Thymus (tissue), 11 donors: ENCODE measurements around the gene H2AZ2. TPM values are rescaled to one million over a fixed set of nuclear protein-coding genes. Genes with fewer than 3 reads are reported as not detected.

Experiments used
- DNase-seq, 9 donors: peaks; one replicate each; pipeline ENCODE4 v3.0.0-alpha.2; 2013; ENCODE audit warnings: low spot score in 9 of 9, low read depth in 6 of 9, missing footprints in 1 of 9
- H3K27ac ChIP-seq, 2 donors: one replicate each; pipeline ENCODE4 v1.5.1; 2013; ENCODE audit warnings: control low read depth in 1 of 2, low read depth in 1 of 2, low read length in 1 of 2, mild to moderate bottlenecking in 1 of 2, moderate library complexity in 1 of 2
- H3K27me3 ChIP-seq, 2 donors: one replicate each; pipeline ENCODE4 v1.5.1; 2013; ENCODE audit warnings: low read length in 1 of 2; ENCODE audit not compliant: control insufficient read depth in 2 of 2, insufficient read depth in 1 of 2
- H3K36me3 ChIP-seq, 2 donors: one replicate each; pipeline ENCODE4 v1.5.1; 2013; ENCODE audit warnings: low read length in 1 of 2, mild to moderate bottlenecking in 1 of 2, moderate library complexity in 1 of 2; ENCODE audit not compliant: control insufficient read depth in 2 of 2, insufficient read depth in 2 of 2
- H3K4me1 ChIP-seq, 2 donors: one replicate each; pipeline ENCODE4 v1.5.1; 2013; ENCODE audit warnings: low read length in 2 of 2; ENCODE audit not compliant: control insufficient read depth in 2 of 2, insufficient read depth in 2 of 2
- H3K4me3 ChIP-seq, 2 donors: one replicate each; pipeline ENCODE4 v1.5.1; 2013; ENCODE audit warnings: low read length in 2 of 2, control low read depth in 1 of 2, mild to moderate bottlenecking in 1 of 2
- H3K9me3 ChIP-seq, 2 donors: one replicate each; pipeline ENCODE4 v1.5.1; 2013; ENCODE audit warnings: low read length in 1 of 2, mild to moderate bottlenecking in 1 of 2; ENCODE audit not compliant: control insufficient read depth in 2 of 2, insufficient read depth in 1 of 2
- WGBS: extraction: QIAGEN DNeasy Blood & Tissue Kit; methylation state at CpG from one replicate; pipeline ENCODE4 v1.1.7; 2013; 5-methylcytosine and 5-hydroxymethylcytosine counted together
- polyA plus RNA-seq: library from polyadenylated mRNA; stranded (reverse); fragments of 200-250 nt; gene quantifications from one replicate; pipeline ENCODE4 v1.2.3, GENCODE V29; 2013
- total RNA-seq: library from RNA; stranded (reverse); fragments of 120-200 nt; gene quantifications from one replicate; pipeline ENCODE4 v1.2.4, GENCODE V29; 2013
- donor health status: healthy.

The H2AZ2 gene
- total and polyA plus RNA-seq, 2 donors: 198 to 243 TPM

GRCh38 chr7:44889086-44889781 lies 41.3 kb upstream of the H2AZ2 start:
- H3K4me3 ChIP-seq: no peak overlapping the region
- no peak overlapping the region for H3K27ac ChIP-seq
- H3K4me1 ChIP-seq: peaks cover 18 to 53% of the 10 kb centered on the region in 2 donors
- 97% methylated on average over 5 of the region's 5 CpGs for WGBS
- H3K36me3 ChIP-seq: no peaks in the 10 kb centered on the region
- DNase-seq: no peak
- H3K9me3 ChIP-seq: no peaks in the 10 kb centered on the region
- no peaks in the 10 kb centered on the region for H3K27me3 ChIP-seq

GRCh38 chr7:44887293-44887692 lies 39.4 kb upstream of the H2AZ2 start:
- H3K9me3 ChIP-seq: no peaks in the 10 kb centered on the region
- H3K4me3 ChIP-seq: no peak overlapping the region
- H3K4me1 ChIP-seq: peaks cover 32 to 47% of the 10 kb centered on the region in 2 donors
- no peak overlapping the region for H3K27ac ChIP-seq
- WGBS: 90% methylated on average over 6 of the region's 6 CpGs
- DNase-seq: no peak
- H3K27me3 ChIP-seq: no peaks in the 10 kb centered on the region
- H3K36me3 ChIP-seq: peaks cover 0 to 12% of the 10 kb centered on the region in 2 donors

GRCh38 chr7:44885394-44886317 lies 37.8 kb upstream of the H2AZ2 start, which contains the start of gene PURB:
Gene PURB, minus strand, starts transcription at chr7:44885530. Its CDS starts 182 bp downstream, at chr7:44885348.
- H3K36me3 ChIP-seq: peaks cover under 1 to 14% of the 10 kb centered on the region in 2 donors
- H3K4me3 ChIP-seq: peak within 1 kb of the TSS; percentile 91 to 97
- H3K27me3 ChIP-seq: no peaks in the 10 kb centered on the region
- H3K27ac ChIP-seq: peak within 1 kb of the TSS; percentile 99 to 100
- peak; percentile 85 to 97 (median 94) for DNase-seq
- 2% methylated on average over 72 of the region's 72 CpGs for WGBS
- H3K4me1 ChIP-seq: peaks cover 23 to 37% of the 10 kb centered on the region in 2 donors
- no peaks in the 10 kb centered on the region for H3K9me3 ChIP-seq

DNA sequence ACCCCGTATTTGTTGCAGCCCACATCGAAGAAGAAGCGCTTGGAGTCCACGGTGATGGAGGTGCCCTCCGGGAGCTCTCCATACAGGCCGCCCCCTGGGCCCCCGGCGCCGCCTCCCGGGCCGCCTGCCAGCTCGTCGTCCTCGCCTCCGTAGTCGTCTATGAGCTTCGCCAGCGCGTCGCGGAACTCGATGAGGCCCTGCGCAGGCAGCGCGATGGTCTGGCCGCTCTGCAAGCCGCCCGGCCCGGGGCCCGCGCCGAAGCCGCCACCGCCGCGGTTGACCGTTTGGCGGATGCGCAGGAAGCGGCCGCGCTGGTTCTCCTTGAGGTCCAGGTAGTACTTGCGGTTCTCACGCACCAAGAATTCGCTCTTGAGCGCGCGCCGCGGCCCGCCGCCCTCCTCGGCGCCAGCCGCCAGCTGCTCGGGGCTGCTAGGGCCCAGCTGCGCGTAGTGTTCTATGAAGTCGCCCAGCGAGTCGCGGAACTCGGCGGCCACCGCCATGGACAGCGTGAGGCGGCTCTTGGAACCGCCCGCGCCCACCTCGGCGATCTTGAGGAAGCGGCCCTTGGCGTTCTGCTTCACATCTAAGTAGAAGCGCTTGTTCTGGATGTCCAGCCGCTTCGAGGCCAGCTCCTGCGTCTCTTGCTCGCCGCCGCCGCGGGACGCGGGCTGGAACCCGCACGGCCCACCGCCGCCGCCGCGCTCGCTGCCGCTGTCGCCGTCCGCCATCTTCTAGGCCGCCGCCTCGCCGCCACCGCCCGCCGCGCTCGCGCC lies 36.9 kb upstream of the H2AZ2 start:
- Histone ChIP-seq H3K36me3 (peaks cover 3 to 20% of the 10 kb centered on the region in 2 donors), H3K27ac (peak overlapping the region; percentile 87 to 99), H3K4me1 (peaks cover 25 to 34% of the 10 kb centered on the region in 2 donors), H3K27me3 (no peaks in the 10 kb centered on the region), H3K9me3 (no peaks in the 10 kb centered on the region), H3K4me3 (peak overlapping the region; percentile 69 to 97)
- under 1% methylated on average over 107 of the region's 107 CpGs for WGBS
- DNase-seq: peak in 4 of 9 donors; percentile 40 to 67 (median 42)

DNA sequence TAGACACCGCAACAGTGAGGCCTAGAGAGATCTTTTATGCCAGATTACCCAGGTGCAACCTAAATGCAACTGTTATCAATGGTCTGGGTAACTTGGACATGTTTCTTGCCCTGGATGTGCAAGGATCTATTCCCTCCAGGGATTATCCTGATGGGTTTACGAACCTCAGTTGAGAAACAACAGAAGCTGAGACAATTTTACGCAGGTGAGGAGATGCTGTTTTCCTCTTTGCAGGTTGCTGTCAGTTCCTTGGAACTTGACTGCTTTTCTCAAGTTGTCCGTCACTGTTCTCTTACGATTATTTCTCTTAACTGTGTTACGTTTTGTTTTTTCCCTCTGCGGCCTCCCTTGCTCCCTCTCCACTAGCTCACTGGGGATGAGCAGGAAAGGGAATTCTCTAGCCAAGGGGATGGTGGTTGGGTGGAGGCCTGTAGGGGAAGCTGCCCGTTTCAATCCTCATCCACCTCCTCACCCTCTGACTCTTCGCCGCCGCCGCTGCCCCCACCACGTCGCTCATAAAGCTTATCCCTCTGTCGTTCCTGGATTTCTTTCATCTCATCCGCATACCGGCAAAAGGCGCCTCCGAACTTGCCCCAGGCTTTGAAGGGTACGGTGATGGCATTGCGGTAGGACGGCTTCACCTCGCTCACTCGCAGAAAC lies 36.2 kb upstream of the H2AZ2 start:
- Histone ChIP-seq H3K27ac (peak overlapping the region; percentile 87 to 99), H3K4me3 (peak overlapping the region; percentile 69 to 97), H3K27me3 (no peaks in the 10 kb centered on the region), H3K4me1 (peaks cover 25 to 34% of the 10 kb centered on the region in 2 donors), H3K9me3 (no peaks in the 10 kb centered on the region), H3K36me3 (peaks cover 3 to 20% of the 10 kb centered on the region in 2 donors)
- WGBS: 26% methylated on average over 24 of the region's 24 CpGs
- DNase-seq: no peak

DNA sequence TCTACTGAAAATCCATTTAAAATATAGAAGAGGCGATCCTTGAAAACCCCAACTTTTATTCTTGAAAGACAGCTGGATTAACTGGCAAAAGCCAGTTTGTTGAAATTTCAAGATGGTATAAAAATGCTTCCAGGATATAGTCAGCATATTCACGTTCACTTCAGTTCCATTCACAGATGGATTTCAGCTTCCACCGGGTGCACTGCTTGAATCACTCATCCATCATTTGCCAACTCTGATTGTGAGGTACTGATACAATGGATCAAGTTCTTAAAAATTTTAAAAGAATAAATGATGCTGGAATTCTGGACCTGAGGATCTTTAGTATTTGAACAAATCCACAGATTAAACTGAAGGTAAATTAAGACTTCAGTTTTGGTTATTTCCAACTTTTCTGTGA lies 35.0 kb upstream of the H2AZ2 start:
- no peaks in the 10 kb centered on the region for H3K27me3 ChIP-seq
- H3K9me3 ChIP-seq: no peaks in the 10 kb centered on the region
- peaks cover 3 to 20% of the 10 kb centered on the region in 2 donors for H3K36me3 ChIP-seq
- no peak for DNase-seq
- peaks cover 25 to 34% of the 10 kb centered on the region in 2 donors for H3K4me1 ChIP-seq
- 87% methylated on average over 3 of the region's 3 CpGs for WGBS
- peak overlapping the region in 1 of 2 donors; percentile 5 for H3K4me3 ChIP-seq
- H3K27ac ChIP-seq: no peak overlapping the region

- Histone ChIP-seq H3K36me3 (peaks cover 3 to 23% of the 10 kb centered on the region in 2 donors), H3K27ac (peak overlapping the region; percentile 36 to 43), H3K9me3 (no peaks in the 10 kb centered on the region), H3K4me1 (peaks cover 25 to 34% of the 10 kb centered on the region in 2 donors), H3K4me3 (peak overlapping the region; percentile 11 to 14), H3K27me3 (no peaks in the 10 kb centered on the region)
- DNase-seq: no peak
Measured at GRCh38 chr7:44881610-44882009, 33.7 kb upstream of the H2AZ2 start.

DNA sequence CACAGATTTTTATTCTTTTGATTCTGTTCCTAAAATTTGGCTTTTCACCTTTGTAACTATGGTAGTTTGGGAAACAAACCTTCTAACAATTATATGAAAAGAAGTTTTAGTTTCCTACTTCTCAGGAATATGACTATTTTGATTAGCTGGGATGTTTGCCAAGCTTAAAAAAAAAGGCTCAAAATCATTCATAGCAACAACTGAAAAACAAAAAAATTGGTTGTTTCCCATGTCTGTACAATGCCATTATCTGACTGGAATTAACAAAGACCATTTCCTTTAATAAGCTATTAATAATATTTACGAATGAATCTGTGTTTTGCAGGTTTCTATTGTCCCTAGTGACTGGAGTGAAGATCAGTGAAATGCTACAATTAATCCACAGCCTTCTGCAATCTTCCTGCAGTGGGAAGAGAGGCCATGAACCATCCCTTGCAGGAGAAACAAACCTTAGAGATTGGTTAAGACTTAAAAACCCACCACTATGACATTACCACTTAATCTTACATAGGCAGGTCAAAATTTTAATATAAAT lies 33.2 kb upstream of the H2AZ2 start:
- no peak for DNase-seq

More for the DNA sequence above, 33.2 kb upstream of the H2AZ2 start:
- Histone ChIP-seq H3K9me3 (no peaks in the 10 kb centered on the region), H3K4me3 (peak overlapping the region in 1 of 2 donors; percentile 37), H3K27me3 (no peaks in the 10 kb centered on the region), H3K36me3 (peaks cover 3 to 23% of the 10 kb centered on the region in 2 donors), H3K27ac (peak overlapping the region in 1 of 2 donors; percentile 33), H3K4me1 (peaks cover 25 to 29% of the 10 kb centered on the region in 2 donors)
- 79% methylated on average over 1 of the region's 1 CpG for WGBS
